ENCODE results near the gene RNF8.

DNA sequence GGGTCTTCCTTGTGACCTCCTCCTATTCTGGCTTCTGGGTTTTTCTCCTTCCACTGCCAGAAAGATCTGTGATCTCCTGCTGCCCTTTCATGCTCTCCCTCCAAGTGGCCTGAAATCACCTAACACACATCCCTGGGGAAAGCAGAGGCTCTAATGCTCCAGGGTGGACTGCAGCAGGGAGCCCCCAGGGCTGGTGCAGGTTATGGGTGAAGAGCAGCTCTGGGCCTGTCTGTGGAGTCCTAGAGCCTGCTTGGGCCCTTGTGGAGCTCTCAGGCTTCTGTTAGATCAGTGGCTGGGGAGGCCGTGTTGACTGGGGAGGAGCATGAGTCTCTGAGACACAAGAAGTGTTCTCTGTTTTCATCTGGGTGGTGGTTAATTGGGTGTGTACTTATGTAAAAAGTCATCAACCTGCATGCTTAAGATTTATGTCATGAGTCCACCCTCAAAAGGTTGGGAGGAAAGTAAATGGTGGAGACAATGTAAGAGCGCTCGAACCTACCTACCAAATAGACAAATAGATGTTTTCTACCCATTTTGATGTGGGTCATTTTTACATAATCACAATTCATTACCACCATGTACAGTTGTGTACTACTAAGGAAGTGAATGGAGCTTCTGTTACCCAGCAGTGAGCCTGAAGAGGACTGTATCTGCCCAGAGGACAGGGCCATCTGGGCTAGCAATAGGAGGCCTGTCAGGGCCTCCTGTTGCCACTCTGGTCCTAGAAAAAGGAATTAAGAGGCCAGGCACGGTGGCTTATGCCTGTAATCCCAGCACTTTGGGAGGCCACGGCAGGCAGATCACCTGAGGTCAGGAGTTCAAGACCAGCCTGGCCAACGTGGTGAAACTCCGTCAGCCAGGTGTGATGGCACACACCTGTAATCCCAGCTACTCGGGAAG is 32.0 kb upstream of the RNF8 start:
- TF ChIP-seq, protein P1, sequence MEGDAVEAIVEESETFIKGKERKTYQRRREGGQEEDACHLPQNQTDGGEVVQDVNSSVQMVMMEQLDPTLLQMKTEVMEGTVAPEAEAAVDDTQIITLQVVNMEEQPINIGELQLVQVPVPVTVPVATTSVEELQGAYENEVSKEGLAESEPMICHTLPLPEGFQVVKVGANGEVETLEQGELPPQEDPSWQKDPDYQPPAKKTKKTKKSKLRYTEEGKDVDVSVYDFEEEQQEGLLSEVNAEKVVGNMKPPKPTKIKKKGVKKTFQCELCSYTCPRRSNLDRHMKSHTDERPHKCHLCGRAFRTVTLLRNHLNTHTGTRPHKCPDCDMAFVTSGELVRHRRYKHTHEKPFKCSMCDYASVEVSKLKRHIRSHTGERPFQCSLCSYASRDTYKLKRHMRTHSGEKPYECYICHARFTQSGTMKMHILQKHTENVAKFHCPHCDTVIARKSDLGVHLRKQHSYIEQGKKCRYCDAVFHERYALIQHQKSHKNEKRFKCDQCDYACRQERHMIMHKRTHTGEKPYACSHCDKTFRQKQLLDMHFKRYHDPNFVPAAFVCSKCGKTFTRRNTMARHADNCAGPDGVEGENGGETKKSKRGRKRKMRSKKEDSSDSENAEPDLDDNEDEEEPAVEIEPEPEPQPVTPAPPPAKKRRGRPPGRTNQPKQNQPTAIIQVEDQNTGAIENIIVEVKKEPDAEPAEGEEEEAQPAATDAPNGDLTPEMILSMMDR (IDR thresholded peaks at IDR 0.05): no peak
- TF ChIP-seq EP300 (IDR thresholded peaks at IDR 0.05; ENCODE audit: low read depth) (no peak), POLR2AphosphoS5 (IDR thresholded peaks at IDR 0.05) (no peak), POLR2A (IDR thresholded peaks at IDR 0.05) (no peak)

Data from transverse colon (tissue), 4 donors.